SK-N-SH (cell line): ENCODE data around the gene TCEA3. TPM values are rescaled to one million over a fixed set of nuclear protein-coding genes. Genes with fewer than 3 reads are reported as not detected.

Source experiments
- CTCF ChIA-PET: fragments of 300-600, 350-600 bp; formaldehyde crosslinking; extraction: SDS; loops from one replicate; lab custom pipeline; 2021; lab: Yijun Ruan, JAX
- POLR2A ChIA-PET: fragments of 350-600 bp; sonication (Branson Sonifier 250); formaldehyde crosslinking; extraction: SDS; loops from one replicate; lab custom pipeline; 2020; ENCODE audit warnings: antibody characterized with exemption, inconsistent platforms; lab: Yijun Ruan, JAX
- DNase-seq: peaks from one replicate; pipeline ENCODE4 v3.0.0; 2012
- H2AFZ ChIP-seq: fragments of 200-600 bp; sonication (generic); 2 replicates; pipeline ENCODE4 v1.8.1; 2016; ENCODE audit warnings: antibody characterized with exemption, mild to moderate bottlenecking, low read depth
- H3F3A ChIP-seq: fragments of 200-600 bp; sonication (generic); replicated peaks from 2 replicates; pipeline ENCODE3; 2016; ENCODE audit warnings: antibody characterized with exemption, mild to moderate bottlenecking; ENCODE audit not compliant: insufficient read depth
- H3K27ac ChIP-seq, 2 experiments: fragments of 200-500 bp in 1 of 2; fragments of 200-600 bp in 1 of 2; sonication (Bioruptor generic) in 1 of 2; sonication (generic), shearing (Covaris generic) in 1 of 2; 2 replicates each; pipeline versions ENCODE4 v1.5.1 to v1.6.1; 2014 to 2016; ENCODE audit warnings: low read depth in 2 of 2, inconsistent platforms in 1 of 2, low read length in 1 of 2, mild to moderate bottlenecking in 1 of 2, mixed read lengths in 1 of 2
- H3K27me3 ChIP-seq: fragments of 200-600 bp; sonication (generic), shearing (Covaris generic); 2 replicates; pipeline ENCODE4 v1.6.1; 2016; ENCODE audit warnings: mixed run types; ENCODE audit not compliant: insufficient read depth
- H3K36me3 ChIP-seq, 2 experiments: fragments of 200-500 bp in 1 of 2; fragments of 200-600 bp in 1 of 2; sonication (Bioruptor generic) in 1 of 2; sonication (generic) in 1 of 2; replicated peaks in 1 of 2; 2 replicates each; pipeline versions ENCODE3 to v1.5.1; 2014 to 2016; ENCODE audit warnings: low read length in 1 of 2, mild to moderate bottlenecking in 1 of 2; ENCODE audit not compliant: insufficient read depth in 2 of 2, control insufficient read depth in 1 of 2
- H3K4me1 ChIP-seq, 2 experiments: fragments of 200-500 bp in 1 of 2; fragments of 200-600 bp in 1 of 2; sonication (Bioruptor generic) in 1 of 2; sonication (generic), shearing (Covaris generic) in 1 of 2; 2 replicates each; pipeline versions ENCODE4 v1.5.1 to v1.6.1; 2014 to 2016; ENCODE audit warnings: low read depth in 1 of 2, low read length in 1 of 2, mixed run types in 1 of 2; ENCODE audit not compliant: insufficient read depth in 2 of 2, control insufficient read depth in 1 of 2
- H3K4me2 ChIP-seq: fragments of 200-600 bp; sonication (generic), shearing (Covaris generic); 2 replicates; pipeline ENCODE4 v1.6.1; 2017; ENCODE audit warnings: mixed run types
- H3K4me3 ChIP-seq, 2 experiments: fragments of 200-500 bp in 1 of 2; fragments of 200-600 bp in 1 of 2; sonication (Bioruptor generic) in 1 of 2; sonication (generic), shearing (Covaris generic) in 1 of 2; 2 replicates each; pipeline versions ENCODE4 v1.5.1 to v1.8.1; 2014 to 2016; ENCODE audit warnings: low read depth in 2 of 2, inconsistent platforms in 1 of 2, low read length in 1 of 2, mild to moderate bottlenecking in 1 of 2, mixed read lengths in 1 of 2, moderate library complexity in 1 of 2
- H3K79me2 ChIP-seq: fragments of 200-600 bp; sonication (generic); 2 replicates; pipeline ENCODE4 v1.8.1; 2017; ENCODE audit warnings: mild to moderate bottlenecking; ENCODE audit not compliant: insufficient read depth
- H3K9ac ChIP-seq: fragments of 200-600 bp; sonication (generic); 2 replicates; pipeline ENCODE4 v1.6.1; 2017; ENCODE audit warnings: mixed run types
- H3K9me2 ChIP-seq: fragments of 200-600 bp; sonication (generic); 2 replicates; pipeline ENCODE4 v1.6.1; 2017; ENCODE audit warnings: mixed run types
- H3K9me3 ChIP-seq: fragments of 200-600 bp; sonication (generic); 2 replicates; pipeline ENCODE4 v1.6.1; 2017; ENCODE audit warnings: mixed run types, mild to moderate bottlenecking, moderate library complexity
- H4K20me1 ChIP-seq: fragments of 200-600 bp; sonication (generic); 2 replicates; pipeline ENCODE4 v1.6.1; 2017; ENCODE audit warnings: mild to moderate bottlenecking, mixed run types; ENCODE audit not compliant: insufficient read depth
- EP300 ChIP-seq, 2 experiments: IDR thresholded peaks; 2 replicates each; pipeline versions ENCODE4 v1.4.0 to v1.6.1; 2012; ENCODE audit warnings: borderline replicate concordance in 1 of 2, low read depth in 1 of 2, low read length in 1 of 2
- EZH2phosphoT487 ChIP-seq: fragments of 200-600 bp; sonication (generic); IDR thresholded peaks from 2 replicates; pipeline ENCODE4 v1.6.1; 2017; ENCODE audit warnings: low read depth, mixed run types, mild to moderate bottlenecking, antibody characterized with exemption, moderate library complexity, borderline replicate concordance
- FOXM1 ChIP-seq: IDR thresholded peaks from 2 replicates; pipeline ENCODE4 v1.4.0; 2012; ENCODE audit warnings: low read depth, mild to moderate bottlenecking
- IRF3 ChIP-seq: fragments of 150-350 bp; IDR thresholded peaks from 2 replicates; pipeline ENCODE4 v1.6.1; 2016; ENCODE audit warnings: mild to moderate bottlenecking, low read depth, low read length
- JUND ChIP-seq: IDR thresholded peaks from 2 replicates; pipeline ENCODE4 v1.4.0; 2012
- MXI1 ChIP-seq: IDR thresholded peaks from 2 replicates; pipeline ENCODE4 v1.6.1; 2012; ENCODE audit warnings: mild to moderate bottlenecking, low read depth, low read length, improper control_type of control experiment
- NFIC ChIP-seq: IDR thresholded peaks from 2 replicates; pipeline ENCODE4 v1.4.0; 2012; ENCODE audit warnings: borderline replicate concordance
- NRF1 ChIP-seq: IDR thresholded peaks from 2 replicates; pipeline ENCODE4 v1.6.1; 2012; ENCODE audit warnings: low read depth, mild to moderate bottlenecking, low read length
- POLR2AphosphoS5 ChIP-seq: IDR thresholded peaks from 2 replicates; pipeline ENCODE4 v1.6.1; 2012; ENCODE audit warnings: low read depth, low read length
- RAD21 ChIP-seq: IDR thresholded peaks from 2 replicates; pipeline ENCODE4 v1.6.1; 2012; ENCODE audit warnings: mild to moderate bottlenecking, low read length
- REST ChIP-seq: IDR thresholded peaks from 2 replicates; pipeline ENCODE4 v1.6.1; 2012; ENCODE audit warnings: mild to moderate bottlenecking, low read depth, low read length, moderate library complexity
- RFX5 ChIP-seq: IDR thresholded peaks from 2 replicates; pipeline ENCODE4 v1.6.1; 2012; ENCODE audit warnings: mild to moderate bottlenecking, improper control_type of control experiment, low read length
- RXRA ChIP-seq: IDR thresholded peaks from 2 replicates; pipeline ENCODE4 v1.4.0; 2012; ENCODE audit warnings: low read depth, mild to moderate bottlenecking, borderline replicate concordance
- SMC3 ChIP-seq: IDR thresholded peaks from 2 replicates; pipeline ENCODE4 v1.6.1; 2012; ENCODE audit warnings: low read depth, low read length, improper control_type of control experiment
- TCF12 ChIP-seq: IDR thresholded peaks from 2 replicates; pipeline ENCODE4 v1.4.0; 2012
- USF1 ChIP-seq: IDR thresholded peaks from 2 replicates; pipeline ENCODE4 v1.4.0; 2012; ENCODE audit warnings: low read depth, borderline replicate concordance
- YY1 ChIP-seq: IDR thresholded peaks from 2 replicates; pipeline ENCODE4 v1.4.0; 2012; ENCODE audit warnings: low read depth, mild to moderate bottlenecking
- WGBS: methylation state at CpG from one replicate; pipeline ENCODE4 v1.1.6; 2017; ENCODE audit warnings: low lambda C conversion rate; 5-methylcytosine and 5-hydroxymethylcytosine counted together
- polyA plus RNA-seq, 3 experiments: library from polyadenylated mRNA; depleted of rRNA; stranded (reverse); fragments of >200 nt; gene quantifications; 2 replicates each; pipeline ENCODE4 v1.2.3, GENCODE V29; 2012

TCEA3 gene
- polyA plus RNA-seq, 1 of the 3 experiments (the other 2 are of a cell fraction): 1.1 TPM

GRCh38 chr1:23387494-23387893 is 37.1 kb downstream of the TCEA3 start:
- no peak overlapping the region for H3K9ac ChIP-seq
- no peak overlapping the region for H3K4me3 ChIP-seq
- DNase-seq: no peak
- H3K4me1 ChIP-seq: peaks cover 0 to 6% of the 10 kb centered on the region in 2 experiments; a peak in 2 of 4 replicates
- no peaks in the 10 kb centered on the region for H3K9me3 ChIP-seq
- H2AFZ ChIP-seq: no peak overlapping the region
- H3K27ac ChIP-seq: no peak overlapping the region
- TF ChIP-seq SMC3 (no peak), USF1 (no peak), FOXM1 (no peak), POLR2AphosphoS5 (no peak), EZH2phosphoT487 (no peak), IRF3 (no peak), RAD21 (no peak), TCF12 (no peak), EP300 (IDR thresholded peaks at IDR 0.05; ENCODE audit: borderline replicate concordance in 1 of 2, low read depth in 1 of 2, low read length in 1 of 2) (no peak), NFIC (no peak), RFX5 (no peak), YY1 (no peak), REST (no peak), MXI1 (no peak), RXRA (no peak), NRF1 (no peak), JUND (no peak)
- no peaks in the 10 kb centered on the region for H3K9me2 ChIP-seq
- WGBS: 92% methylated on average over 5 of the region's 8 CpGs
- CTCF ChIA-PET: interaction anchor here (2.6 kb wide), 1 partner anchor 16 kb away, joined by 10 read pairs; no protein-coding TSS in a partner anchor
- no peaks in the 10 kb centered on the region for H3K27me3 ChIP-seq
- no peaks in the 10 kb centered on the region for H3K36me3 ChIP-seq
- no peak overlapping the region for H3K4me2 ChIP-seq
- peaks cover 9% of the 10 kb centered on the region for H3F3A ChIP-seq
- POLR2A ChIA-PET: no interaction called here
- no peaks in the 10 kb centered on the region for H3K79me2 ChIP-seq
- no peaks in the 10 kb centered on the region for H4K20me1 ChIP-seq
